H9 (cell line): Measurements from ENCODE around the gene B3GNT9. TPM values are rescaled to one million over a fixed set of nuclear protein-coding genes. Genes with fewer than 3 reads are reported as not detected.

Source experiments
- DNase-seq: peaks from one replicate; pipeline ENCODE4 v3.0.0-alpha.2; 2017
- H2AFZ ChIP-seq: one replicate; pipeline ENCODE4 v1.6.1; 2013; ENCODE audit warnings: mild to moderate bottlenecking, low read length, control low read depth, moderate library complexity
- H2AK5ac ChIP-seq: 2 replicates; pipeline ENCODE4 v1.6.1; 2013; ENCODE audit warnings: low read length, control low read depth, mixed read lengths; ENCODE audit not compliant: insufficient read length
- H2BK120ac ChIP-seq: one replicate; pipeline ENCODE4 v1.6.1; 2013; ENCODE audit warnings: low read depth, mild to moderate bottlenecking, low read length, control low read depth, inconsistent platforms; ENCODE audit not compliant: poor library complexity, severe bottlenecking
- H2BK12ac ChIP-seq: 2 replicates; pipeline ENCODE4 v1.6.1; 2013; ENCODE audit warnings: low read length, control low read depth, mixed read lengths, low read depth; ENCODE audit not compliant: insufficient read length
- H2BK15ac ChIP-seq: 2 replicates; pipeline ENCODE4 v1.6.1; 2013; ENCODE audit warnings: low read depth, low read length, control low read depth
- H2BK20ac ChIP-seq: one replicate; pipeline ENCODE4 v1.6.1; 2013; ENCODE audit warnings: low read depth, mild to moderate bottlenecking, low read length, control low read depth, inconsistent platforms; ENCODE audit not compliant: poor library complexity, severe bottlenecking
- H2BK5ac ChIP-seq: 2 replicates; pipeline ENCODE4 v1.6.1; 2013; ENCODE audit warnings: low read length, control low read depth, mixed read lengths; ENCODE audit not compliant: insufficient read length
- H3K14ac ChIP-seq: 2 replicates; pipeline ENCODE4 v1.6.1; 2013; ENCODE audit warnings: low read length, control low read depth; ENCODE audit not compliant: insufficient read depth
- H3K18ac ChIP-seq: 2 replicates; pipeline ENCODE4 v1.6.1; 2013; ENCODE audit warnings: low read depth, mild to moderate bottlenecking, mixed read lengths, low read length, control low read depth; ENCODE audit not compliant: insufficient read length
- H3K23ac ChIP-seq: 2 replicates; pipeline ENCODE4 v1.6.1; 2013; ENCODE audit warnings: low read length, control low read depth, mixed read lengths, low read depth; ENCODE audit not compliant: insufficient read length
- H3K23me2 ChIP-seq: 2 replicates; pipeline ENCODE4 v1.6.1; 2013; ENCODE audit warnings: low read depth, mild to moderate bottlenecking, mixed read lengths, low read length, control low read depth; ENCODE audit not compliant: insufficient read length, poor library complexity, severe bottlenecking
- H3K27ac ChIP-seq: 2 replicates; pipeline ENCODE4 v1.5.1; 2013; ENCODE audit warnings: low read length, control low read depth, mixed read lengths, low read depth; ENCODE audit not compliant: insufficient read length
- H3K27me3 ChIP-seq: 2 replicates; pipeline ENCODE4 v1.6.1; 2013; ENCODE audit warnings: low read length, control low read depth, inconsistent platforms; ENCODE audit not compliant: insufficient read depth
- H3K4ac ChIP-seq: 2 replicates; pipeline ENCODE4 v1.6.1; 2013; ENCODE audit warnings: low read depth, mild to moderate bottlenecking, control low read depth, inconsistent platforms, low read length, moderate library complexity
- H3K4me1 ChIP-seq: 2 replicates; pipeline ENCODE4 v1.6.1; 2013; ENCODE audit warnings: low read length, control low read depth, inconsistent platforms; ENCODE audit not compliant: insufficient read depth
- H3K4me2 ChIP-seq: 2 replicates; pipeline ENCODE4 v1.6.1; 2013; ENCODE audit warnings: low read length, control low read depth, mixed read lengths; ENCODE audit not compliant: insufficient read length, insufficient read depth
- H3K56ac ChIP-seq: 2 replicates; pipeline ENCODE4 v1.6.1; 2013; ENCODE audit warnings: low read depth, mild to moderate bottlenecking, mixed read lengths, low read length, control low read depth; ENCODE audit not compliant: insufficient read length
- H3K79me1 ChIP-seq: 2 replicates; pipeline ENCODE4 v1.6.1; 2013; ENCODE audit warnings: low read depth, mild to moderate bottlenecking, moderate library complexity, low read length, control low read depth, inconsistent platforms; ENCODE audit not compliant: insufficient read depth, poor library complexity, severe bottlenecking
- H3K79me2 ChIP-seq: 2 replicates; pipeline ENCODE4 v1.6.1; 2013; ENCODE audit warnings: low read length, control low read depth, inconsistent platforms; ENCODE audit not compliant: insufficient read depth
- H3K9ac ChIP-seq: 2 replicates; pipeline ENCODE4 v1.6.1; 2013; ENCODE audit warnings: low read length, control low read depth, mixed read lengths; ENCODE audit not compliant: insufficient read length; ENCODE audit errors: extremely low read depth
- H3K9me3 ChIP-seq: one replicate; pipeline ENCODE4 v1.6.1; 2013; ENCODE audit warnings: low read depth, low read length, inconsistent platforms; ENCODE audit not compliant: control insufficient read depth
- H3T11ph ChIP-seq: one replicate; pipeline ENCODE4 v1.6.1; 2013; ENCODE audit warnings: mild to moderate bottlenecking, low read length, control low read depth, inconsistent platforms
- H4K20me1 ChIP-seq: one replicate; pipeline ENCODE4 v1.6.1; 2013; ENCODE audit not compliant: control insufficient read depth, insufficient read length, insufficient read depth
- H4K5ac ChIP-seq: 2 replicates; pipeline ENCODE4 v1.6.1; 2013; ENCODE audit warnings: low read depth, mild to moderate bottlenecking, mixed read lengths, low read length, control low read depth; ENCODE audit not compliant: insufficient read length
- H4K8ac ChIP-seq: replicated peaks from 2 replicates; pipeline ENCODE4 v1.6.1; 2013; ENCODE audit warnings: low read length, control low read depth, mixed read lengths, low read depth; ENCODE audit not compliant: insufficient read length
- H4K91ac ChIP-seq: 2 replicates; pipeline ENCODE4 v1.6.1; 2013; ENCODE audit warnings: low read depth, mild to moderate bottlenecking, moderate library complexity, mixed read lengths, low read length, control low read depth; ENCODE audit not compliant: insufficient read length
- H3K27ac Mint-ChIP-seq, 3 experiments: 2 replicates in 2 of 3; 3 replicates in 1 of 3; pipeline ENCODE4 v1.8.0; 2020 to 2021; ENCODE audit warnings: mixed read lengths in 3 of 3, mild to moderate bottlenecking in 1 of 3, moderate library complexity in 1 of 3
- H3K27me3 Mint-ChIP-seq: 2 replicates; pipeline ENCODE4 v1.8.0; 2021; ENCODE audit warnings: low read depth, mild to moderate bottlenecking, moderate library complexity, mixed read lengths
- H3K36me3 Mint-ChIP-seq, 3 experiments: 2 replicates in 2 of 3; 3 replicates in 1 of 3; pipeline ENCODE4 v1.8.0; 2020 to 2021; ENCODE audit warnings: low read depth in 3 of 3, mixed read lengths in 3 of 3; ENCODE audit not compliant: insufficient read depth in 1 of 3
- H3K4me1 Mint-ChIP-seq, 2 experiments: 2 replicates each; pipeline ENCODE4 v1.8.0; 2020; ENCODE audit warnings: mixed read lengths in 2 of 2
- H3K4me3 Mint-ChIP-seq, 2 experiments: 2 replicates in 1 of 2; 3 replicates in 1 of 2; pipeline ENCODE4 v1.8.0; 2020 to 2021; ENCODE audit warnings: mild to moderate bottlenecking in 2 of 2, mixed read lengths in 2 of 2, moderate library complexity in 1 of 2
- H3K9me3 Mint-ChIP-seq, 2 experiments: 2 replicates in 1 of 2; 3 replicates in 1 of 2; pipeline ENCODE4 v1.8.0; 2020; ENCODE audit warnings: mild to moderate bottlenecking in 2 of 2, mixed read lengths in 2 of 2, moderate library complexity in 1 of 2
- WGBS: extraction: QIAGEN DNeasy Blood & Tissue Kit; methylation state at CpG from one replicate; pipeline ENCODE4 v1.1.7; 2013; ENCODE audit warnings: missing lambda C conversion rate, low lambda C conversion rate, mixed read lengths; ENCODE audit not compliant: insufficient read length; ENCODE audit errors: extremely low coverage; 5-methylcytosine and 5-hydroxymethylcytosine counted together
- total RNA-seq: library from RNA; stranded (reverse); gene quantifications from 2 replicates; pipeline ENCODE4 v1.2.1, GENCODE V29; 2021
- TF ChIP-seq, protein P1 (sequence below): fragments of 200-600 bp; sonication (generic); conservative IDR thresholded peaks from 3 replicates; pipeline ENCODE4 v1.8.0; 2021; ENCODE audit warnings: antibody characterized with exemption, mild to moderate bottlenecking

Gene B3GNT9
- total RNA-seq, 1 experiment from 2014 or later = 11.2 TPM

- Histone ChIP-seq H3K56ac (no peak overlapping the region), H2BK12ac (no peak overlapping the region), H2BK20ac (no peak overlapping the region), H3K9me3 (no peaks in the 10 kb centered on the region), H2BK5ac (no peak overlapping the region), H2AFZ (no peak overlapping the region), H2AK5ac (no peak overlapping the region), H3K23me2 (no peaks in the 10 kb centered on the region), H4K5ac (no peak overlapping the region), H4K20me1 (no peaks in the 10 kb centered on the region), H3K79me2 (no peaks in the 10 kb centered on the region), H3K4me1 (no peaks in the 10 kb centered on the region), H4K91ac (no peak overlapping the region), H3K18ac (no peak overlapping the region), H3T11ph (no peak overlapping the region), H3K27me3 (no peaks in the 10 kb centered on the region), H3K4me2 (peak overlapping the region; percentile 47), H3K79me1 (no peaks in the 10 kb centered on the region), H2BK120ac (no peak overlapping the region), H3K14ac (no peak overlapping the region), H3K27ac (no peak overlapping the region), H2BK15ac (no peak overlapping the region), H3K9ac (no peak overlapping the region), H4K8ac (no peak overlapping the region), H3K4ac (no peak overlapping the region), H3K23ac (no peak overlapping the region)
- no CpG with 5 or more reads among the region's 8 CpGs for whole genome bisulfite sequencing
- H3K4me3 Mint-ChIP-seq = no peak overlapping the region; a peak in 1 of 5 replicates
- TF ChIP-seq, protein P1, sequence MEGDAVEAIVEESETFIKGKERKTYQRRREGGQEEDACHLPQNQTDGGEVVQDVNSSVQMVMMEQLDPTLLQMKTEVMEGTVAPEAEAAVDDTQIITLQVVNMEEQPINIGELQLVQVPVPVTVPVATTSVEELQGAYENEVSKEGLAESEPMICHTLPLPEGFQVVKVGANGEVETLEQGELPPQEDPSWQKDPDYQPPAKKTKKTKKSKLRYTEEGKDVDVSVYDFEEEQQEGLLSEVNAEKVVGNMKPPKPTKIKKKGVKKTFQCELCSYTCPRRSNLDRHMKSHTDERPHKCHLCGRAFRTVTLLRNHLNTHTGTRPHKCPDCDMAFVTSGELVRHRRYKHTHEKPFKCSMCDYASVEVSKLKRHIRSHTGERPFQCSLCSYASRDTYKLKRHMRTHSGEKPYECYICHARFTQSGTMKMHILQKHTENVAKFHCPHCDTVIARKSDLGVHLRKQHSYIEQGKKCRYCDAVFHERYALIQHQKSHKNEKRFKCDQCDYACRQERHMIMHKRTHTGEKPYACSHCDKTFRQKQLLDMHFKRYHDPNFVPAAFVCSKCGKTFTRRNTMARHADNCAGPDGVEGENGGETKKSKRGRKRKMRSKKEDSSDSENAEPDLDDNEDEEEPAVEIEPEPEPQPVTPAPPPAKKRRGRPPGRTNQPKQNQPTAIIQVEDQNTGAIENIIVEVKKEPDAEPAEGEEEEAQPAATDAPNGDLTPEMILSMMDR = no peak
- 0 out of 2 replicates have a peak, but pooled peaks cover 2% of the 10 kb centered on the region for H3K27me3 Mint-ChIP-seq
- no peaks in the 10 kb centered on the region for H3K9me3 Mint-ChIP-seq
- no peak overlapping the region for H3K27ac Mint-ChIP-seq
- DNase-seq = no peak
- H3K36me3 Mint-ChIP-seq = peaks cover 19 to 56% (median 31%) of the 10 kb centered on the region in 3 experiments; a peak in 6 of 7 replicates
- H3K4me1 Mint-ChIP-seq = peaks cover 7 to 12% of the 10 kb centered on the region in 2 experiments
Observed at GRCh38 chr16:67200491-67200890, 49.7 kb upstream of the B3GNT9 start.
